ENCODE measurements around the gene IMPA2. TPM values are rescaled to one million over a fixed set of nuclear protein-coding genes. Genes with fewer than 3 reads are reported as not detected.

Gene IMPA2
- total and polyA plus RNA-seq, 2 experiments from 2014 or later, result 75.6 to 130 TPM

DNA sequence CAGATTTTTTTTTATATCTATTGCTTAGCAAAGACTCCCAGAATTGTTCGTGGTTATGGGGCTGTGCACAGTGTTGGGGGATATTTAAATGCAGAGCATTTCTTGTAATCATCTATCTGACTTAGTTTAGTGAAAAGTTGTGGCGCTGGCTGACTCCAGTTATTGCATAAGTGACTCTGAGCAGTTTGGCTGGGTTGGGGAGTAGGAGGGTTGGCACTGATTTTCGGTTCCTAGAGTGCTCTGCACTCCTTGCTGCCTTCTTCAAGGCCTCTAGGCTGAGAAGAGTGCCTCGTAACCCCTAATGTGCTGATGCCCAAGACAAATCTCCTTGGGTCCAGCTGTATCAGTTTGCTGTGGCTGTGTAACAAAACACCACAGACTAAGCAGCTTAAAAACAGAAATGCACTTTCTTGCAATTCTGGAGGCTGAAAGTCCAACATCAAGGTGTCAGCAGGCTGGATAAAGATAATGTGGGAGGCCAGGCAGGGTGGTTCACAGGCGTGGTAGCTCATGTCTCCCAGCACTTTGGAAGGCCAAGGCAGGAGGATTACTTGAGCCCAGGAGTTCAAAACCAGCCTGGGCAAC lies 6.5 kb upstream of the IMPA2 start:
- H3K9me3 ChIP-seq (ENCODE audit: low read depth), result no peaks in the 10 kb centered on the region
- H3K9me2 ChIP-seq (replicated peaks; ENCODE audit: insufficient read depth), result no peaks in the 10 kb centered on the region
- no peaks in the 10 kb centered on the region for H3K27me3 ChIP-seq
- TF ChIP-seq, protein P1, sequence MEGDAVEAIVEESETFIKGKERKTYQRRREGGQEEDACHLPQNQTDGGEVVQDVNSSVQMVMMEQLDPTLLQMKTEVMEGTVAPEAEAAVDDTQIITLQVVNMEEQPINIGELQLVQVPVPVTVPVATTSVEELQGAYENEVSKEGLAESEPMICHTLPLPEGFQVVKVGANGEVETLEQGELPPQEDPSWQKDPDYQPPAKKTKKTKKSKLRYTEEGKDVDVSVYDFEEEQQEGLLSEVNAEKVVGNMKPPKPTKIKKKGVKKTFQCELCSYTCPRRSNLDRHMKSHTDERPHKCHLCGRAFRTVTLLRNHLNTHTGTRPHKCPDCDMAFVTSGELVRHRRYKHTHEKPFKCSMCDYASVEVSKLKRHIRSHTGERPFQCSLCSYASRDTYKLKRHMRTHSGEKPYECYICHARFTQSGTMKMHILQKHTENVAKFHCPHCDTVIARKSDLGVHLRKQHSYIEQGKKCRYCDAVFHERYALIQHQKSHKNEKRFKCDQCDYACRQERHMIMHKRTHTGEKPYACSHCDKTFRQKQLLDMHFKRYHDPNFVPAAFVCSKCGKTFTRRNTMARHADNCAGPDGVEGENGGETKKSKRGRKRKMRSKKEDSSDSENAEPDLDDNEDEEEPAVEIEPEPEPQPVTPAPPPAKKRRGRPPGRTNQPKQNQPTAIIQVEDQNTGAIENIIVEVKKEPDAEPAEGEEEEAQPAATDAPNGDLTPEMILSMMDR (IDR thresholded peaks at IDR 0.05; ENCODE audit: poor library complexity), result no peak
- TF ChIP-seq EZH2 (IDR thresholded peaks at IDR 0.05; ENCODE audit: borderline replicate concordance) (no peak), EZH2phosphoT487 (IDR thresholded peaks at IDR 0.05; ENCODE audit: low read depth, severe bottlenecking, unreplicated experiment) (no peak)
- H3K4me2 ChIP-seq, result no peak overlapping the region
- no peaks in the 10 kb centered on the region for H3K79me2 ChIP-seq
- no peak overlapping the region for H3K4me3 ChIP-seq
- DNase-seq (ENCODE audit: low spot score), result no peak
- no peak overlapping the region for H3K27ac ChIP-seq
- no peaks in the 10 kb centered on the region for H4K20me1 ChIP-seq (ENCODE audit: insufficient read depth, poor library complexity, severe bottlenecking)
- 98% methylated on average over 5 of the region's 5 CpGs for WGBS (ENCODE audit: low lambda C conversion rate, missing lambda C conversion rate)
- no peaks in the 10 kb centered on the region for H3K36me3 ChIP-seq (replicated peaks; ENCODE audit: insufficient read depth, low read depth)
- peaks cover 5% of the 10 kb centered on the region for H3K4me1 ChIP-seq (ENCODE audit: insufficient read depth)
- no peak overlapping the region for H2AFZ ChIP-seq

DNA sequence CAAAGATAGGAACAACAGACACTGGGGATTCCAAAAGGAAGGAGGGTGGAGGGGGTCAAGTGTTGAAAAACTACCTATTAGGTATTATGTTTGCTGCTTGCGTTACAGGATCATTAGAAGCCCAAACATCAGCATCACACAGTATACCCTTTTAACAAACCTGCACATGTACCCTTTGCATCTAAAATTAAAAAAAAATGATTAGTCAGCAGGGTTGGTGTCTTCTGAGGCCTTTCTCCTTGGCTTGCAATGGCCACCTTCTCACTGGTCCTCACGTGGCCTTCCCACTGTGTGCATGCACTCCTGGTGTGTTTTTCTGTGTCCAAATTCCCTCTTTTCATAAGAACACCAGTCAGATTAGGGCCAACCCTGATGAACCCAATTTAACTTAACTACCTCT lies 5.6 kb upstream of the IMPA2 start:
- Histone ChIP-seq H3K27me3 (no peaks in the 10 kb centered on the region), H3K4me2 (no peak overlapping the region), H4K20me1 (ENCODE audit: insufficient read depth, poor library complexity, severe bottlenecking) (no peaks in the 10 kb centered on the region), H3K4me3 (no peak overlapping the region), H3K9me3 (ENCODE audit: low read depth) (no peaks in the 10 kb centered on the region), H3K4me1 (ENCODE audit: insufficient read depth) (peaks cover 11% of the 10 kb centered on the region), H3K27ac (no peak overlapping the region), H2AFZ (no peak overlapping the region), H3K9me2 (replicated peaks; ENCODE audit: insufficient read depth) (no peaks in the 10 kb centered on the region), H3K79me2 (no peaks in the 10 kb centered on the region), H3K36me3 (replicated peaks; ENCODE audit: insufficient read depth, low read depth) (no peaks in the 10 kb centered on the region)
- 98% methylated on average over 2 of the region's 2 CpGs for WGBS (ENCODE audit: low lambda C conversion rate, missing lambda C conversion rate)
- DNase-seq (ENCODE audit: low spot score), result no peak
- no peak for TF ChIP-seq EZH2 (IDR thresholded peaks at IDR 0.05; ENCODE audit: borderline replicate concordance)
- no peak for TF ChIP-seq EZH2phosphoT487 (IDR thresholded peaks at IDR 0.05; ENCODE audit: low read depth, severe bottlenecking, unreplicated experiment)
- TF ChIP-seq, protein P1 (IDR thresholded peaks at IDR 0.05; ENCODE audit: poor library complexity), result no peak

DNA sequence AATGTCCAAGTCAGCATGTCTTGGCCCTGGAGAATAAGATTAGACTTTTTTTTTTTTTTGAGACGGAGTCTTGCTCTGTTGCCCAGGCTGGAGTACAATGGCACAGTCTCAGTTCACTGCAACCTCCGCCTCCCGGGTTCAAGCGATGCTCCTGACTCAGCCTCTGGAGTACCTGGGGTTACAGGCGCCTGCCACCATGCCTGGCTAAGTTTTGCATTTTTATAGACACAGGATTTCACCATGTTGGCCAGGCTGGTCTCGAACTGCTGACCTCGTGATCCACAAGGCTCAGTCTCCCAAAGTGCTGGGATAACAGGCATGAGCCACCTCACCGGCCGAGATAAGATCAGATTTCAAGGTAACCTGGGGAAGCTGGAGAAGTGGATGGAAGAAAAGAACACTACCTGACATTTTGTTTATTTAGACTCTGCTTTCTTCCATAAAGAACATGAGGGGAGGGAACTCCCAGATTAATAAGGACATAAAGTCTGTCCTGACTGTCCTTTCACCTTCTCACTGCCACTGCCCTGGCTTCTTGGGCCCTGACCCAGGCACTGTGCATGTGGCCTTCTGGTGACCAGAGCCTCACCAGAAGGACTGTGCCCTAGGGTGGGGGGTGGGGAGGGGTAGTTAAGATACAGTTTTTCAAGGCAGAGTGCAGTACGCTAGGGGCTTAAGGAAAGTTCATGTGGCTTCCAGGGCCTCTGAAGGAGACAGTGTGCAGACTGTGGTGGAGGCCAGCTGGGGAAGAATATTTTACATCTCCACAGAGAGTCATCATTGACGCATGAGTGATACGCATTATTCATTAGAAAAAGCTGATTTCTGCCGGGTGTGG lies 4.8 kb upstream of the IMPA2 start:
- H3K27me3 ChIP-seq, result no peaks in the 10 kb centered on the region
- H3K9me2 ChIP-seq (replicated peaks; ENCODE audit: insufficient read depth), result no peaks in the 10 kb centered on the region
- no peaks in the 10 kb centered on the region for H3K36me3 ChIP-seq (replicated peaks; ENCODE audit: insufficient read depth, low read depth)
- H3K79me2 ChIP-seq, result no peaks in the 10 kb centered on the region
- DNase-seq (ENCODE audit: low spot score), result no peak
- no peak overlapping the region for H3K4me3 ChIP-seq
- no peak overlapping the region for H2AFZ ChIP-seq
- no peaks in the 10 kb centered on the region for H4K20me1 ChIP-seq (ENCODE audit: insufficient read depth, poor library complexity, severe bottlenecking)
- no peaks in the 10 kb centered on the region for H3K9me3 ChIP-seq (ENCODE audit: low read depth)
- H3K27ac ChIP-seq, result peak overlapping the region; percentile 52
- 83% methylated on average over 13 of the region's 13 CpGs for WGBS (ENCODE audit: low lambda C conversion rate, missing lambda C conversion rate)
- TF ChIP-seq, protein P1 (IDR thresholded peaks at IDR 0.05; ENCODE audit: poor library complexity), result no peak
- TF ChIP-seq EZH2phosphoT487 (IDR thresholded peaks at IDR 0.05; ENCODE audit: low read depth, severe bottlenecking, unreplicated experiment), result no peak
- TF ChIP-seq EZH2 (IDR thresholded peaks at IDR 0.05; ENCODE audit: borderline replicate concordance), result no peak
- H3K4me2 ChIP-seq, result no peak overlapping the region
- H3K4me1 ChIP-seq (ENCODE audit: insufficient read depth), result peaks cover 11% of the 10 kb centered on the region

Data from hepatocyte (in vitro differentiated cells).